Hepatocyte (in vitro differentiated cells): Measurements from ENCODE around the gene ENAH. TPM values are rescaled to one million over a fixed set of nuclear protein-coding genes. Genes with fewer than 3 reads are reported as not detected.

Experiments
- DNase-seq: peaks from one replicate; pipeline ENCODE4 v3.0.0-alpha.2; 2016; ENCODE audit warnings: low spot score
- H2AFZ ChIP-seq: fragments of 200-600 bp; sonication (generic); 2 replicates; pipeline ENCODE4 v1.6.0; 2016; ENCODE audit warnings: antibody characterized with exemption, mild to moderate bottlenecking
- H3K27ac ChIP-seq: fragments of 200-600 bp; sonication (generic); 2 replicates; pipeline ENCODE4 v1.5.1; 2016; ENCODE audit warnings: mild to moderate bottlenecking
- H3K27me3 ChIP-seq: fragments of 200-600 bp; sonication (generic); 2 replicates; pipeline ENCODE4 v1.6.1; 2016
- H3K36me3 ChIP-seq: fragments of 200-600 bp; sonication (generic); replicated peaks from 2 replicates; pipeline ENCODE4 v1.5.1; 2016; ENCODE audit warnings: low read depth; ENCODE audit not compliant: insufficient read depth
- H3K4me1 ChIP-seq: fragments of 200-600 bp; sonication (generic); 2 replicates; pipeline ENCODE4 v1.5.1; 2016; ENCODE audit warnings: mild to moderate bottlenecking, moderate library complexity; ENCODE audit not compliant: insufficient read depth
- H3K4me2 ChIP-seq: fragments of 200-600 bp; sonication (generic); 2 replicates; pipeline ENCODE4 v1.6.0; 2016
- H3K4me3 ChIP-seq: fragments of 200-600 bp; sonication (generic); 2 replicates; pipeline ENCODE4 v1.5.1; 2016; ENCODE audit warnings: mild to moderate bottlenecking
- H3K79me2 ChIP-seq: fragments of 200-600 bp; sonication (generic); 2 replicates; pipeline ENCODE4 v1.6.0; 2017; ENCODE audit warnings: mild to moderate bottlenecking
- H3K9me2 ChIP-seq: fragments of 200-600 bp; sonication (generic); replicated peaks from 2 replicates; pipeline ENCODE4 v1.6.0; 2017; ENCODE audit warnings: mild to moderate bottlenecking; ENCODE audit not compliant: insufficient read depth
- H3K9me3 ChIP-seq: fragments of 200-600 bp; sonication (generic); 2 replicates; pipeline ENCODE4 v1.5.1; 2016; ENCODE audit warnings: low read depth, mild to moderate bottlenecking
- H4K20me1 ChIP-seq: fragments of 200-600 bp; sonication (generic); 2 replicates; pipeline ENCODE4 v1.6.0; 2016; ENCODE audit warnings: mild to moderate bottlenecking; ENCODE audit not compliant: insufficient read depth, poor library complexity, severe bottlenecking
- EZH2 ChIP-seq: fragments of 200-600 bp; sonication (generic); IDR thresholded peaks from 2 replicates; pipeline ENCODE4 v1.6.1; 2016; ENCODE audit warnings: antibody characterized with exemption, mild to moderate bottlenecking, borderline replicate concordance
- EZH2phosphoT487 ChIP-seq: fragments of 200-600 bp; sonication (generic); IDR thresholded peaks from one replicate; pipeline ENCODE4 v1.6.1; 2018; ENCODE audit warnings: antibody characterized with exemption, mild to moderate bottlenecking, low read depth, moderate library complexity; ENCODE audit not compliant: unreplicated experiment, severe bottlenecking
- WGBS: methylation state at CpG from one replicate; pipeline ENCODE4 v1.1.6; 2016; ENCODE audit warnings: low lambda C conversion rate; ENCODE audit errors: missing lambda C conversion rate; 5-methylcytosine and 5-hydroxymethylcytosine counted together
- polyA plus RNA-seq: library from polyadenylated mRNA; unstranded; fragments of >200 nt; fragmentation: Nextera tagmentation; extraction: Ambion mirVana; gene quantifications from 2 replicates; pipeline ENCODE4 v1.2.1, GENCODE V29; 2016
- total RNA-seq: library from RNA; depleted of rRNA; stranded (reverse); fragments of >200 nt; gene quantifications from 2 replicates; pipeline ENCODE4 v1.2.3, GENCODE V29; 2014
- TF ChIP-seq, protein P1 (sequence below): fragments of 200-600 bp; sonication (generic); IDR thresholded peaks from 2 replicates; pipeline ENCODE4 v1.5.1; 2016; ENCODE audit warnings: antibody characterized with exemption, mild to moderate bottlenecking; ENCODE audit not compliant: poor library complexity

ENAH gene
- total and polyA plus RNA-seq, 2 experiments from 2014 or later, result 51.3 to 115 TPM

- TF ChIP-seq, protein P1, sequence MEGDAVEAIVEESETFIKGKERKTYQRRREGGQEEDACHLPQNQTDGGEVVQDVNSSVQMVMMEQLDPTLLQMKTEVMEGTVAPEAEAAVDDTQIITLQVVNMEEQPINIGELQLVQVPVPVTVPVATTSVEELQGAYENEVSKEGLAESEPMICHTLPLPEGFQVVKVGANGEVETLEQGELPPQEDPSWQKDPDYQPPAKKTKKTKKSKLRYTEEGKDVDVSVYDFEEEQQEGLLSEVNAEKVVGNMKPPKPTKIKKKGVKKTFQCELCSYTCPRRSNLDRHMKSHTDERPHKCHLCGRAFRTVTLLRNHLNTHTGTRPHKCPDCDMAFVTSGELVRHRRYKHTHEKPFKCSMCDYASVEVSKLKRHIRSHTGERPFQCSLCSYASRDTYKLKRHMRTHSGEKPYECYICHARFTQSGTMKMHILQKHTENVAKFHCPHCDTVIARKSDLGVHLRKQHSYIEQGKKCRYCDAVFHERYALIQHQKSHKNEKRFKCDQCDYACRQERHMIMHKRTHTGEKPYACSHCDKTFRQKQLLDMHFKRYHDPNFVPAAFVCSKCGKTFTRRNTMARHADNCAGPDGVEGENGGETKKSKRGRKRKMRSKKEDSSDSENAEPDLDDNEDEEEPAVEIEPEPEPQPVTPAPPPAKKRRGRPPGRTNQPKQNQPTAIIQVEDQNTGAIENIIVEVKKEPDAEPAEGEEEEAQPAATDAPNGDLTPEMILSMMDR, result no peak
- TF ChIP-seq EZH2, result no peak
- Histone ChIP-seq H3K9me2 (no peaks in the 10 kb centered on the region), H3K36me3 (no peaks in the 10 kb centered on the region), H2AFZ (no peak overlapping the region), H3K27me3 (no peaks in the 10 kb centered on the region), H3K4me1 (no peaks in the 10 kb centered on the region), H3K4me2 (no peak overlapping the region), H3K27ac (no peak overlapping the region), H3K79me2 (no peaks in the 10 kb centered on the region), H4K20me1 (no peaks in the 10 kb centered on the region), H3K4me3 (no peak overlapping the region), H3K9me3 (no peaks in the 10 kb centered on the region)
- 77% methylated on average over 5 of the region's 5 CpGs for WGBS
- no peak for DNase-seq
Measured at GRCh38 chr1:225469051-225469450, 183.9 kb downstream of the ENAH start.

- no peak overlapping the region for H3K4me3 ChIP-seq
- no peaks in the 10 kb centered on the region for H4K20me1 ChIP-seq
- no peaks in the 10 kb centered on the region for H3K9me3 ChIP-seq
- no peaks in the 10 kb centered on the region for H3K9me2 ChIP-seq
- WGBS, result 92% methylated on average over 10 of the region's 10 CpGs
- H3K4me1 ChIP-seq, result no peaks in the 10 kb centered on the region
- H3K79me2 ChIP-seq, result no peaks in the 10 kb centered on the region
- H3K27me3 ChIP-seq, result no peaks in the 10 kb centered on the region
- H2AFZ ChIP-seq, result no peak overlapping the region
- no peak overlapping the region for H3K4me2 ChIP-seq
- H3K36me3 ChIP-seq, result no peaks in the 10 kb centered on the region
- DNase-seq, result no peak
- no peak overlapping the region for H3K27ac ChIP-seq
- TF ChIP-seq EZH2, result no peak
- TF ChIP-seq, protein P1, result no peak
- no peak for TF ChIP-seq EZH2phosphoT487
Measured at GRCh38 chr1:225468270-225469020, 184.5 kb downstream of the ENAH start.

- Histone ChIP-seq H3K9me3 (no peaks in the 10 kb centered on the region), H3K4me2 (no peak overlapping the region), H3K36me3 (no peaks in the 10 kb centered on the region), H3K4me3 (no peak overlapping the region), H3K27me3 (no peaks in the 10 kb centered on the region), H3K79me2 (no peaks in the 10 kb centered on the region), H2AFZ (no peak overlapping the region), H3K9me2 (no peaks in the 10 kb centered on the region), H3K27ac (no peak overlapping the region), H3K4me1 (no peaks in the 10 kb centered on the region), H4K20me1 (no peaks in the 10 kb centered on the region)
- TF ChIP-seq EZH2phosphoT487, result no peak
- WGBS, result 88% methylated on average over 26 of the region's 26 CpGs
- DNase-seq, result no peak
Measured at GRCh38 chr1:225467193-225468020, 185.5 kb downstream of the ENAH start.

DNA sequence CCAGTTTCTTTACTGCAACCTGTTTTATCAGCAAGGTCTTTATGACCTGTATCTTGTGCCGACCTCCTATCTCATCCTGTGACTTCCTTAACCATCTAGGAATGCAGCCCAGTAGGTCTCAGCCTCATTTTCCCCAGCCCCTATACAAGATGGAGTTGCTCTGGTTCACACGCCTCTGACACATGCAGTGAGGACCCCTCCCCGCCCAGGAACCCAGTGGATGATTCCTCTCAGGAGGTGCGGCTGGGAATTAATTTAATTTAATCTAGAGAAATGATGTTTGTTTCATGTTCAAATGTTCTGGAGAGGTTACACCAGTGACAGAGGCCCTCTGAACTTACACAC, 186.1 kb downstream of the ENAH start:
- Histone ChIP-seq H3K27me3 (no peaks in the 10 kb centered on the region), H3K4me3 (no peak overlapping the region), H3K9me3 (no peaks in the 10 kb centered on the region), H3K27ac (no peak overlapping the region), H2AFZ (no peak overlapping the region), H4K20me1 (no peaks in the 10 kb centered on the region), H3K36me3 (no peaks in the 10 kb centered on the region), H3K9me2 (no peaks in the 10 kb centered on the region), H3K79me2 (no peaks in the 10 kb centered on the region), H3K4me1 (no peaks in the 10 kb centered on the region), H3K4me2 (no peak overlapping the region)
- no peak for DNase-seq
- 95% methylated on average over 4 of the region's 4 CpGs for WGBS
- TF ChIP-seq EZH2phosphoT487 (no peak), EZH2 (no peak)
- TF ChIP-seq, protein P1, result no peak
